GM19324 (cell line): ENCODE measurements around the gene C18orf54.
"Not testable (repeated sequence)": the region's sequence is repeated elsewhere in the genome, so short reads cannot be mapped to it uniquely, and the experiment has no call there.

Source experiments
- ATAC-seq: cut with Tn5 transposase; IDR thresholded peaks from one replicate; pipeline ENCODE4 v1.9.1; 2021; ENCODE audit warnings: mild to moderate bottlenecking, moderate library complexity; ENCODE audit not compliant: unreplicated experiment, low FRiP score

C18orf54 gene

GRCh38 chr18:54386800-54387495 is 29.2 kb downstream of the C18orf54 start:
- not testable (repeated sequence) for ATAC-seq

GRCh38 chr18:54387631-54388030 is 29.9 kb downstream of the C18orf54 start:
- ATAC-seq = no peak

GRCh38 chr18:54388203-54389142 is 30.8 kb downstream of the C18orf54 start:
- peak; percentile 86 for ATAC-seq

- peak; percentile 10 for ATAC-seq
These were observed 31.4 kb downstream of the C18orf54 start for GRCh38 chr18:54389143-54389505.

GRCh38 chr18:54390838-54391237 is 33.1 kb downstream of the C18orf54 start:
- no peak for ATAC-seq

- ATAC-seq = no peak
These were observed 34.9 kb downstream of the C18orf54 start for GRCh38 chr18:54392543-54393023.

GRCh38 chr18:54393648-54394294 is 36.1 kb downstream of the C18orf54 start:
- no peak for ATAC-seq

GRCh38 chr18:54396760-54397159 is 39.1 kb downstream of the C18orf54 start:
- no peak for ATAC-seq

GRCh38 chr18:54405290-54405689 is 47.6 kb downstream of the C18orf54 start:
- ATAC-seq = no peak

- no peak for ATAC-seq
These were observed 54.1 kb downstream of the C18orf54 start for GRCh38 chr18:54411781-54412180.

- no peak for ATAC-seq
These were observed 57.4 kb downstream of the C18orf54 start for GRCh38 chr18:54415086-54415485.

- no peak for ATAC-seq
These were observed 58.7 kb downstream of the C18orf54 start for GRCh38 chr18:54416436-54416835.

- ATAC-seq = no peak
These were observed 66.1 kb downstream of the C18orf54 start for GRCh38 chr18:54423831-54424230.

GRCh38 chr18:54426085-54426665 is 68.5 kb downstream of the C18orf54 start:
- ATAC-seq = no peak
